Transverse colon (tissue), 4 donors: Measurements from ENCODE around the gene MYBPC2.

Experiments used
- CTCF ChIP-seq, 5 experiments: fragments of 200-600 bp in 3 of 5; fragments of 450-650 bp in 2 of 5; sonication (generic) in 3 of 5; IDR thresholded peaks; 1 replicate in 2 of 5; 2 replicates in 3 of 5; pipeline ENCODE4 v1.5.1; 2016 to 2017; ENCODE audit warnings: antibody characterized with exemption in 5 of 5, inconsistent platforms in 3 of 5, mild to moderate bottlenecking in 2 of 5, moderate library complexity in 1 of 5
- EP300 ChIP-seq: sonication (generic); formaldehyde crosslinking; IDR thresholded peaks from one replicate; pipeline ENCODE4 v1.6.1; 2017; ENCODE audit warnings: antibody characterized with exemption, low read depth
- POLR2A ChIP-seq: fragments of 450-650 bp; IDR thresholded peaks from one replicate; pipeline ENCODE4 v1.6.1; 2016; ENCODE audit warnings: antibody characterized with exemption, mild to moderate bottlenecking, moderate library complexity
- POLR2AphosphoS5 ChIP-seq, 3 donors: sonication (generic); formaldehyde crosslinking; IDR thresholded peaks; one replicate each; pipeline ENCODE4 v1.6.1; 2016; ENCODE audit warnings: antibody characterized with exemption in 3 of 3

DNA sequence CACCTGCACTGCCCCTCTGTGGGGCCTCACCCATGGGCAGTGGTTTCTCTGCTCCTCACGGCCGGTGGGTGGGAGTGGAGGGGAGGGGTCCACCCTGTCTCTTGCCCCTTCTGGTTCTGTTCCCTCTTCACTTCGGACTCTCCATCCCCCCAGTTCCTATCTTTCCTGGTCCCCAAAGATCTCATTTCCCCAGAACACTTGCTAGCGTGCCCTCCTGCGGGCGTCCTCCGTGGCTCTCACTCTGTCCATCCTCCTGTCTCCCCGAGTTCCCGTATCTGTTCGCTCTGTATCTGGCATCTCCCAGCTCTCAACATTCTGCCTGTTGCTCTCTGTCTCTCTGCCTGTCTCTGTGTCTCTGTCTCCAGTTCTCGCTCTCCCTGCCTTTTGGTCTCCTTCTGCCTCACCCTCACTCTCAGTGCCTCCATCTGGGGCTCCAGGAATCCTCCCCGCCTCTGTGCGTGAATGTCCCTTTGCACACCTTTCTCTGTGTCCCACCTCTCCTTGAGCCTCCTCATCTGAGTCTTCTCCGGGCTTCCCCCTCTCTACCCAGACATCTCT lies 13.6 kb upstream of the MYBPC2 start:
- TF ChIP-seq POLR2AphosphoS5 (IDR thresholded peaks at IDR 0.05) (no peak), EP300 (no peak), CTCF (IDR thresholded peaks at IDR 0.05) (no peak), POLR2A (no peak)
